Stimulated activated memory B cell treated with anti-CD40 and anti-IgM and Interleukin-4, amounts not matched to agents 10 μg/mL and 1 μg/mL and 100 μg/mL, for 72 hours (primary cell): Measurements from ENCODE around the gene ASAP2.
A peak's percentile ranks its signal among the peaks of the same experiment; 100 is the strongest.

Experiments
- ATAC-seq: fragments of 150-1000 bp; cut with Tn5 transposase; 2 replicates; pipeline ENCODE4 v1.10.0; 2021
- H3K27ac Mint-ChIP-seq: one replicate; pipeline ENCODE4 v1.8.0; 2022; ENCODE audit warnings: mild to moderate bottlenecking, mixed read lengths
- H3K27me3 Mint-ChIP-seq: one replicate; pipeline ENCODE4 v1.8.0; 2022; ENCODE audit warnings: mixed read lengths
- H3K36me3 Mint-ChIP-seq: one replicate; pipeline ENCODE4 v1.8.0; 2022; ENCODE audit warnings: mixed read lengths
- H3K4me1 Mint-ChIP-seq: one replicate; pipeline ENCODE4 v1.8.0; 2022; ENCODE audit warnings: mixed read lengths
- H3K4me3 Mint-ChIP-seq: one replicate; pipeline ENCODE4 v1.8.0; 2022; ENCODE audit warnings: mild to moderate bottlenecking, moderate library complexity, mixed read lengths
- H3K9me3 Mint-ChIP-seq: one replicate; pipeline ENCODE4 v1.8.0; 2022; ENCODE audit warnings: mixed read lengths

ASAP2 gene

DNA sequence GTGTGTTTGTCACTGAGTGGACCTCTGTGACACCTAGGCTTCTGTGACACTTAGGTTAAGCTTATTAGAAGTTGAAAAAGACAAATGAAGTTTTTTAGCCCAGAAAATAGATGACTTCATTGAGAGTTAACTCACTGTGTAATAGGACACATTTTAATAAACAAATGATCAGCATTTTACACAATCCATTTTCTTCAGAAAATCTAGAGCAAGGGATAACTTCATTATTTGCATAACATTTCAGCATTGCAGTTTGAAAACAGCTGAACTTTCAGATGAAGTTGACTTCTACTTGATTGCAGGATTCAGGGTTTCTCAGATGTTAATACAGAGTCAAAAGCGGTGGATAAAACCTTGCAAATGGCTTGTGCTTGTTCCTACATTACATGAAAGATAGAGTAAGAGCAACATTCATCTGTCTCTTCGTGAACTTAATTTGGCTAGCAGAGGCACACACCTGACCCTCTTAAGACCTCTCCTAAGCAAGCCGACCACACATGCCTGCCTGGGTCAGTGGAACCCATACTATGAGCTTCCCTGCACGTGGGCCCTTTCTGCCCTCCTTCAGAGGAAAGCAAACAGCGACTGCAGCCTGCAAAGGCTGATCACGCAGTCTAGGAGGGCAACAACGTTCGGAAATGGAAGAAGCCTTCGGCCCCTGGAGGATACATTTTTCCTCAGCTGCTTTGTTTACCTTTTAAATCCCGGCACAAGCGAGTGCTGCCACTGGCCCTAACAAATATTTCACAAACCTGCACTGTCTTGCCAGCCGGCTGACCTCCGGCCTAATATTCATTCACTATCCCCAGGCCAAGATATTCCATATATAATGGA is 200.1 kb downstream of the ASAP2 start:
- H3K4me3 Mint-ChIP-seq = no peak overlapping the region

DNA sequence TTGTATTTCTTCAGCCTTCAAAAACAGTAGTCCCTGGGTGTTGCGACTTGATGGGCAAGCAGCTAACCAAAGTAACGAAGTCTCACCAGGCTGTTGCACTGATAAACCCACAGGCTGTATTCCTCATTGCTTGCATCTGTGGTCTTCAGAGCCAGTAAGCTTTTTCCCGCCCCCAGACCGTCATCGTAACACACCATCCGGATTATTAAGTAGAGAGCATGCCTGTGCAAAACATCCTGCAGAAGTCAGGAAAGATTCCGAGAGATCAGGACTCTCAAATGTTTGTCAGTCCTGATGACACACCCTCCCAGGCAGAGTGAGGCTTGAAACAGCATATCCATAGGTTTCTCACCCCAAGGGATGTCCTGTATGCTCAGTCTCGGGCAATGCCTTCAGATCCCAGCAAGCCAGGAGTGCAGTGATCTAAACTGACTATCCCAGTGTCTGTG is 200.8 kb downstream of the ASAP2 start:
- ATAC-seq = no peak
- Mint-ChIP-seq H3K4me1 (peaks cover 6% of the 10 kb centered on the region), H3K36me3 (peaks cover 40% of the 10 kb centered on the region), H3K9me3 (no peaks in the 10 kb centered on the region), H3K27ac (no peak overlapping the region), H3K27me3 (no peaks in the 10 kb centered on the region), H3K4me3 (no peak overlapping the region)

More for the DNA sequence above, 200.1 kb downstream of the ASAP2 start:
- Mint-ChIP-seq H3K27ac (no peak overlapping the region), H3K9me3 (no peaks in the 10 kb centered on the region), H3K27me3 (no peaks in the 10 kb centered on the region), H3K4me1 (peaks cover 6% of the 10 kb centered on the region), H3K36me3 (peaks cover 33% of the 10 kb centered on the region)
- ATAC-seq = no peak

DNA sequence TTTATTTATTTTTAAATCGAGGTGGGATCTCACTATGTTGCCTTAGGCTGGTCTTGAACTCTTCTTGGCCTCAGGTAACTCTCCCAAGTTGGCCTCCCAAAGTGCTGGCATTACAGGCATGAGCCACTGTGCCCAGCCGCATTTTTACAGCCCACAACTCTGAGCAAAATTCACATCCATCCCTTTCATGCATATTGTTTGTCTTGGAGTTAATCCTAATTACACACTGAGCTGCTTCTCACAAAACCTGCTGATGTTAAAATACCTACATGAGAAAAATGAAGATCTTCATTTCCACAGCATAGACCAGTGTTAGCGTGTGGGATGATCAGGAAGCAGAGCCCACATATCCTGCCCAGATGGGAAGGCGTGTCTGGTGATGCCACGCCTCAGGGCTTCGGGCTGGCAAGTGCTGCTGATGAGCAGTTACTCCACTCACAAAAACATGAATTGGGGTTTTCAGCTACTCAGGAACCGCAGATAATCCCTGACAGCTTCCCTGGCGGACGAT is 202.1 kb downstream of the ASAP2 start:
- peaks cover 39% of the 10 kb centered on the region for H3K36me3 Mint-ChIP-seq
- H3K9me3 Mint-ChIP-seq = no peaks in the 10 kb centered on the region
- H3K4me3 Mint-ChIP-seq = no peak overlapping the region
- no peaks in the 10 kb centered on the region for H3K27me3 Mint-ChIP-seq
- ATAC-seq = no peak
- H3K4me1 Mint-ChIP-seq = peaks cover 6% of the 10 kb centered on the region
- H3K27ac Mint-ChIP-seq = no peak overlapping the region

DNA sequence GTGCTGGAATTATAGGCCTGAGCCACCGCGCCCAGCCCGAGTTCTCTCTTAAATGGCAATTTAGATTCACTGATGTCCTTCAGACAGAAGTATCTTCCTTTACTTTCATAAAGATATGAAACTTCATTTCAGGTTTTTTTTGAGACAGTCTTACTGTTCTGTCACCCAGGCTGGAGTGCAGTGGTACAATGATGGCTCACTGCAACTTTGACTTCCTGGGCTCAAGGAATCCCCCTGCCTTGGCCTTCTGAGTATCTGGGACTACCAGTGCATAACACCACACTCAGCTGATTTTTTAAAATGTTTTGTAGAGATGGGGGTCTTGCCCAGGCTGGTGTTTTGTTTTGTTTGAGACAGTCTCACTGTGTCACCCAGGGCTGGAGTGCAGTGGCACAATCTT is 203.5 kb downstream of the ASAP2 start:
- H3K4me1 Mint-ChIP-seq = peaks cover 6% of the 10 kb centered on the region
- H3K9me3 Mint-ChIP-seq = no peaks in the 10 kb centered on the region
- H3K36me3 Mint-ChIP-seq = peaks cover 47% of the 10 kb centered on the region
- peak; percentile 96 for ATAC-seq
- H3K4me3 Mint-ChIP-seq = peak overlapping the region; percentile 50
- H3K27me3 Mint-ChIP-seq = no peaks in the 10 kb centered on the region
- peak overlapping the region; percentile 83 for H3K27ac Mint-ChIP-seq

DNA sequence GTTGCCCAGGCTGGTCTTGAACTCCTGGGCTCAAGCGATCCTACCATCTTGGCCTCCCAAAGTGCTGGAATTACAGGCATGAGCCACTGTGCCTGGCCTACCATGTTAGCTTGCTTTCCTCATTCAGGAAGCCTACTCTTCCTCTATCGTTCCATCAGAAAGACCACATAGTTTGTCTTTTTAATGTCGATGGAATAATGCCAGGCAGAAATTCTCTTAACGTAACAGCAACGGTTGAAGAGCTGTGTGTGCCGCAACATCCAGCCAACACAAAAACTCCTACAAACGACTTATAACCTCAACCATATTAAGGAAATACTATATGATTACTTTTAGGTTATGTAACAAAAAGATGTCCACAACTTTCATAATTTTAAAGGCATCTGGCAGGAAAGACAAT is 206.2 kb downstream of the ASAP2 start:
- Mint-ChIP-seq H3K27ac (no peak overlapping the region), H3K9me3 (no peaks in the 10 kb centered on the region), H3K4me1 (peaks cover 17% of the 10 kb centered on the region), H3K27me3 (no peaks in the 10 kb centered on the region), H3K36me3 (peaks cover 57% of the 10 kb centered on the region), H3K4me3 (no peak overlapping the region)
- ATAC-seq = no peak

DNA sequence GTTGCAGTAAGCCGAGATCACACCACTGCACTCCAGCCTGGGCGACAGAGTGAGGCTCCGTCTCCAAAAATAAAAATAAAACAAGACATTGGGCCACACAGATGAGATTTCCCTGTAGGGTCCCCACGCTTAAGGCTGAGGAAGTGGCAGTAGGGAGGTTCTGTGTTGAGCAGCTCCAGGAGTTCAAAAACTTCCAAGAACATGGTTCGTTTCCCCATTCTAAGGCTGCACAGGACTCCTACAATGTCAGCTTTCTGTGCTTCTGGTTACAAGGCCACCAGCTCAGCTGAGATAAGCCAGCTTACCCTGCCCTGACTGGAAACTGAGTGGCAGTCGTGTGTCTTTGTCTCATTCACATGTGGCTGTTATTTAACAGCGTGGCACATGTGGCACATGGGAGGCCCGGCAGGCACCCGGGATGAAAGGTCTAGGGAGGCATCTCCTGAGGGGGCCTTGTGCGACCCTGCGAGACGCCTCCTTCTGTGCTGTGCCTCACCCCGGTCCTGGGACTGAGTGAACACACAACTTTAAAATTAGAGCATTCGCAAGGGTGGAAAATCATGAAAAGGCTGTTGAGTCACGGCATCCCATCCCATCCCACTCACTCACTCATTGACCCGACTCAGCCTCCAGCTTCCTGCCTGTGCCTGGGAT is 209.0 kb downstream of the ASAP2 start:
- Mint-ChIP-seq H3K27ac (no peak overlapping the region), H3K4me1 (peaks cover 25% of the 10 kb centered on the region), H3K36me3 (peaks cover 65% of the 10 kb centered on the region)

DNA sequence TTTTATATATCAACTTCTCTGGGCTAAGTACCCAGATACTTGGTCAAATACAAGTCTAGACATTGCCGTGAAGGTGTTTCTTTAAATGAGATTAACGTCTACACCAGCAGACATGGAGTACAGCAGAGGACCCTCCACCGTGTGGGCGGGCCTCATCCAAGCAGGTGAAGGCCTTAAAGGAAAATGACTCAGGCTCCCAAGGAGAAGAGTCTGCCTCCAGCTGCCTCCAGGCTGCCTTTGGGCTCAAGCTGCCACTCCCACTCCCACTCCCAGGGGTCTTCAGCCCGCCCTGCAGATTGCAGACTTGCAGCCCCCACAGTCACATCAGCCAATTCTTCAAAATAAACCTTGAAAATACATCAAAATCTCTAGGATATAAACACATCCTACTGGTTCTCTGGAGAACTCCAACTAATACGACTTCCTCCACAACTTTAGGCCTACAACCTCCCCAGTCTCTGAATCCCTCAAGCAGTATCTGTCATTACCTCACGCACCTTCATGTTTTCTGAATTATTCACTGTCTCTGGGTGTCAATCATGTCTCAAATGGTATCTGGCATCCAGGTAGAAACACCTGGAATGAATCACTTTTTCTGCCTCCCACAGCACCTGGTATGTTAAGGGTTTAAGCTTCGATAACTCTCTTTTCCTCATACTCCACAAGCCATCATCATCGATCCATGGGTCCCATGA is 209.8 kb downstream of the ASAP2 start:
- Mint-ChIP-seq H3K36me3 (peaks cover 58% of the 10 kb centered on the region), H3K9me3 (no peaks in the 10 kb centered on the region), H3K4me3 (no peak overlapping the region), H3K27me3 (no peaks in the 10 kb centered on the region), H3K27ac (peak overlapping the region; percentile 53), H3K4me1 (peaks cover 28% of the 10 kb centered on the region)
- ATAC-seq = no peak

More for the DNA sequence above, 209.0 kb downstream of the ASAP2 start:
- no peak overlapping the region for H3K4me3 Mint-ChIP-seq
- H3K9me3 Mint-ChIP-seq = no peaks in the 10 kb centered on the region
- no peaks in the 10 kb centered on the region for H3K27me3 Mint-ChIP-seq
- no peak for ATAC-seq

DNA sequence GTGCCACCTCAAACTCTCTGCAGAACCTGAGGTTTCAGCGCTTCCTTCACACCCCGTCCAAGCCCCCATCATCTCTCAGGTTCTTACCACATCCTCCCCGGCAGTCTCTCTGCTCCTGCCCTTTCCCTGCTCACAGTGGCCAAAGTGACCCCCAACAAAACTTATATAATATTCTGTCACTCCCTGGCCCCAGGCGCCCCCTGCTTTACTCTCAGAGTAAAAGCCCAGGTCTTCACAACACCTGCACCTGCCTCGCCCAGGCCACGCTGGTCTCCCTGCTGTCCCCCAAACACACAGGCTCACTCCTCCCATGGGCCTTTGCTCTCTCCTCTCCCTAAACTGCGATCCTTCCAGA is 210.3 kb downstream of the ASAP2 start:
- Mint-ChIP-seq H3K36me3 (peaks cover 53% of the 10 kb centered on the region), H3K4me1 (peaks cover 33% of the 10 kb centered on the region), H3K27me3 (no peaks in the 10 kb centered on the region), H3K9me3 (no peaks in the 10 kb centered on the region), H3K27ac (peak overlapping the region; percentile 53), H3K4me3 (no peak overlapping the region)
- no peak for ATAC-seq

DNA sequence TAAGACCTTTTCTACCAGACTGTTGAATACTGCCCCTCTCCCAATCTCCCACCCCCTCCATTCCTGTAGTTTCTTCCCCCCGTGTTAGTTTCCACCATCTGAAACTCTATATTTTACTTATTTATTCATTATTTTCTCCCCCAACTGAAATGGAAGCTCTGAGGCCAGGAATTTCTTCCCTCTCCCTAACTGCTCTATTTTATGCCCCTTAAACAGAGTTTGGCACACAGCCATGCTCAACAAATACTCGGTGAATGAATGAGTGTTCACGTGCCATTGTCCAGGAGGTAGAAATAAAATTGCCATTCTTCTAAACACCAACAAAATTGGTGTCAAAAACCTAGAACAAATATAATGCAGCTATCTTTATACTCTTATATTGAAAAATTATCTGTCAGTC is 211.1 kb downstream of the ASAP2 start:
- H3K27me3 Mint-ChIP-seq = no peaks in the 10 kb centered on the region
- no peak overlapping the region for H3K4me3 Mint-ChIP-seq
- no peak for ATAC-seq
- H3K9me3 Mint-ChIP-seq = no peaks in the 10 kb centered on the region
- H3K36me3 Mint-ChIP-seq = peaks cover 49% of the 10 kb centered on the region
- H3K4me1 Mint-ChIP-seq = peaks cover 41% of the 10 kb centered on the region
- H3K27ac Mint-ChIP-seq = no peak overlapping the region

DNA sequence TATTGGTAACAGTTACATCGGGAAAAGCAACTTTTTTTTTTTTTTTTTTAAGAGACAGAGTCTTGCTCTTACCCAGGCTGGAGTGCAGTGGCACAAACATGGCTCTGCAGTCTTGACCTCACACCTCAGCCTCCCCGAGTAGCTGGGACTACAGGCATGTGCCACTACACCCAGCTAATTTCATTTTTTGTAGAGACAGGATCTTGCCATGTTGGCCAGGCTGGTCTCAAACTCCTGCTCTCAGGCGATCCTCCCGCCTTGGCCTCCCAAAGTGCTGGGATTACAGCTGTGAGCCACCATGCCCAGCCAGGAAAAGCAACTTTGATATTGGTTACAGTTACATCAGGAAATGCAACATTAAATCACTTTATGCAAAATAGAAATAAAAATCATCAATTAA is 212.1 kb downstream of the ASAP2 start:
- Mint-ChIP-seq H3K9me3 (no peaks in the 10 kb centered on the region), H3K36me3 (peaks cover 45% of the 10 kb centered on the region), H3K4me3 (no peak overlapping the region), H3K27me3 (no peaks in the 10 kb centered on the region), H3K4me1 (peaks cover 43% of the 10 kb centered on the region), H3K27ac (no peak overlapping the region)
- no peak for ATAC-seq

DNA sequence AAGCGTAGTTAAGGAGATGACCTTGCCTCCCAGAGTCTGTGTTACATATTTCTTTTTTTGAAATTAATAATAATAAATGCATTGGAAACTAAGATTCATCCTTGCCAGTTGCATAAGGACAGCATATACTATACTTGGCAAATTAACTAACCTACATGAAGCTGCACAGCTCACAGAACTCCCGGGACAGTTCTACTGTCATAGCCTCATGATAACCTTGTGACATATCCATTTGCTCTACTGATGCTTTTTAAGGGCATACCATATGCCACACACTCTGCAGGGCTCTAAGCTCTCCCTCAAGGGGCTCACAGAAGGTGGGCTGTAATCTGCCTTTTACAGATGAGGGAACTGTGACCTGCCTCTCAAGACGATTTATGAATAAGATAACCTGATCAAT is 212.9 kb downstream of the ASAP2 start:
- no peaks in the 10 kb centered on the region for H3K9me3 Mint-ChIP-seq
- ATAC-seq = no peak
- no peak overlapping the region for H3K27ac Mint-ChIP-seq
- H3K4me3 Mint-ChIP-seq = no peak overlapping the region
- H3K27me3 Mint-ChIP-seq = no peaks in the 10 kb centered on the region
- H3K36me3 Mint-ChIP-seq = peaks cover 38% of the 10 kb centered on the region
- peaks cover 43% of the 10 kb centered on the region for H3K4me1 Mint-ChIP-seq

DNA sequence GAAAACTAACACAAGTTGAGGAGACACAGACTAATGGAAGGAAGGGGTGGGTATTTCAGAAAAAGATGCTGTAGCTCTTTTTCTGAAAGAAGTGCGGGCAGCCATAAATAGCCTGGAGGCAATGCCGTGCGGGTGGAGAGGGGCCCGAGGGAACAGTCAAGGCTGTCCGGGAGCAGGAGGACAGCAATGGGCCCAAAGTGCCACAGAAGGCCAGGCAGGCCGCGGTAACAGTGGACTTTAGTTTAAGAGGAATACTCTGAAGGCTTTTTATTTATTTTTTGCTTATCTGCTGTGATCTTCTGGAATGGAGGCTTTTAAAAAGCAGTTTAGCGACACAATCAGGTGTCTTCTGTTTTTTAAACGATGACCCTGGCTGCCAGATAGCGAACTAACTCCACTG is 213.9 kb downstream of the ASAP2 start:
- H3K4me3 Mint-ChIP-seq = no peak overlapping the region
- H3K27me3 Mint-ChIP-seq = no peaks in the 10 kb centered on the region
- no peak overlapping the region for H3K27ac Mint-ChIP-seq
- H3K4me1 Mint-ChIP-seq = peaks cover 43% of the 10 kb centered on the region
- H3K36me3 Mint-ChIP-seq = peaks cover 38% of the 10 kb centered on the region
- ATAC-seq = no peak
- no peaks in the 10 kb centered on the region for H3K9me3 Mint-ChIP-seq

DNA sequence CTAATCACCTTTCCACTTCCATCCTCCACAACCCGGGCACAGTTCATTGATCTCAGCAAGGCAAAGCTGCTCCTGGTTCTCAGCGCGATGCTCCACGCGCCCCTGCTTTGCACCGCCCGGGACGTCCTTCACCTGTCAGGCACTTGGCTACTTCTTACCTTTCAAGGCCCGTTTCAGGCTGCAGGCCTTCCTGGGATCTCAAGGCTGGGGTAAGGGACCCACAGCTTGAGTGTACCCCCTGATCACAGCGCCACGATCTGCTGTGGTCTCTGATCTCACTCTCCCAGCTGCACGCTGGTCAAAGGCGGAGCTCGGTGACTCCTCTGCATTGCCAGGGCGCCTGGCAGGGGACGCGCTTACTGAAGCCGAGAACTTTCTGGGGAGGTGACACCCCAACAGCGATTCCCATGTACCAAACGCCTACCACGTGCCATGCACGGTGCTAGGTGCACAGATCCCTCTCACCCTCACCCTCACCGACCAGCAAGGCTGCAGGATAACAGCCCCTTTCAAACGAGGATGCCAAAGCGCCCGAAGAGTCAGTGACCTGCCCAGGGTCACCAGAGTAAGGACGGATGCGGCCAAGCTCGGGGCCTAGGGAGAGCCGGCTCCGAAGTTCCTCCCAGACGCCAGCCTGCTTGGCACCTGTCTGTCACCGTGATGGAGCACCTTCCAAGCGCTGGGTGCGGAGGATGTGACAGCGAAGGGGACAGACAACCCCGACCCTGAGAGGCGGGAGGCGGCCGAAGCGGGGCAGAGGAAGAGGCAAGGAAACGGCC is 215.9 kb downstream of the ASAP2 start:
- peak; percentile 59 for ATAC-seq

DNA sequence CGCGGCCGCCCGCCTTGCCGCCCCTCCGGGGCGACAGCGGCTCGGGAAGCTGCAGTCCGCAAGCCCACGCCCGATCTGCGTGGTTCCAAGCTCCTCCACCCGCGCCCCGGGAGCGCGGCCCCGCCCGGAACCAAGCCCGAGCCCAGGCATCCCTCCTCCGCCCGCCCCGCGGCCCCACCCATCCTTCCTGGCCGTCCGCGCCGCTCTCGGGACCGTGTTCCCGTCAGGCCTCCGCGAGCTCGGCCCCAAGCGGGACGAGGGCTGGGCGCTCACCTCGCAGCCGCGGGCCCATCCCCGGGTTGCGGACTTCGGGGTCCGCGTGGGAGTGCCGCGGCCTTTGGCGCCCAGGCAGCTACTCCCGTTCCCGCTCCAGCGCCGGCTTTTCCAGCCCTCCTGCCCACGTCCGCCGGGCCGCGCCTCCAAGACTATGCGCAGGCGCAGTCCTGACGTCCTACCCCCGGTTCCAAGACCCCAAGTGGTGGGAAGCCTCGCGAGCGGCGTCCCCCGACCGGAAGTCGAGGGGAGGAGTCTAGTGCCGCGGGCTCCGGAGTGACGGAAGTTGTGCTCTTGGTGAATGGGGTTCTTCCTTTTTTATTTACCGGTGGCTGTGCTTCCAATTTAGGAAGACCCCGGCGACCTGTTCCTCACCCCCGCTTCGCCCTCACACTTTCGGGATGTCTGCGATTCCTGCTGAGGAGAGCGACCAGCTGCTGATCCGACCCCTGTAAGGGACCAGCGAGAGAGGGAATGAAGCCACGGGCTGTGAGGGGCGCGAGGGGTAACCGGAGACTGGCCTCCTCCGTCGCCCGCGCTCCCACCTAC is 216.7 kb downstream of the ASAP2 start, which contains the start of the genes CPSF3 and ITGB1BP1:
Gene CPSF3 (plus strand): TSS at position 555 of the 822 bp plus-strand sequence. CDS start 120 bp downstream, at position 675.
Gene ITGB1BP1 (minus strand): TSS at position 429 of the 822 bp plus-strand sequence. CDS start 4,831 bp downstream, outside the sequence.
- Mint-ChIP-seq H3K36me3 (peaks cover 14% of the 10 kb centered on the region), H3K4me3 (no peak within 1 kb of the TSS), H3K4me1 (peaks cover 30% of the 10 kb centered on the region), H3K27me3 (no peaks in the 10 kb centered on the region), H3K27ac (no peak within 1 kb of the TSS), H3K9me3 (no peaks in the 10 kb centered on the region)
- ATAC-seq = peak; percentile 96

More for the DNA sequence above, 215.9 kb downstream of the ASAP2 start:
- Mint-ChIP-seq H3K4me1 (peaks cover 32% of the 10 kb centered on the region), H3K4me3 (no peak overlapping the region), H3K36me3 (peaks cover 21% of the 10 kb centered on the region), H3K27me3 (no peaks in the 10 kb centered on the region), H3K9me3 (no peaks in the 10 kb centered on the region), H3K27ac (no peak overlapping the region)
